ENCODE data around the gene ONECUT1. TPM values are rescaled to one million over a fixed set of nuclear protein-coding genes. Genes with fewer than 3 reads are reported as not detected.
A peak's percentile ranks its signal among the peaks of the same experiment; 100 is the strongest.

ONECUT1 gene
- polyA plus RNA-seq, 2 of the 4 experiments (the other 2 are of a cell fraction), result 0.05 to 0.36 TPM

DNA sequence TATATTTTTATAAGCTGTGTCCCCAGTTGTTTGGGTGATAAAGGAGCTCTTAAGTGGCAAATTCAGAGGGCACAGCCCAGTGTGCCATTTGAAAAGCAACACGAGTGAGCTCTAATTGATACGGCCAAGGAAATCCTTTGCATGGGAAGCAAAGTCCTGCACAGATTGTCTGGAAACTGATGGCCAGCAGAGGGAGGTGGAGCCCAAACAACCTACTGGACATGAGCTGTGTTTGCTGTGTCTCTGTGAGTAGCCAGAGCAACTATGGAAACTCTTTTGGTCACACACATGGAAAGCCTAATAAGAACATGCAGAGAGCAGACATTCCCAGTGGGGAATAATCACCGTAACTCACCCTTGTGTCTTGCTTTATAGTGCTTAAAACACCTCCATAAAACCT lies 24.4 kb downstream of the ONECUT1 start:
- ATAC-seq, result peak; percentile 68 to 88; a peak in 5 of 6 replicates
- no peak overlapping the region for H3K27ac ChIP-seq
- ChIA-PET POLR2A (no interaction called here), CTCF (interaction anchor here (0.7 to 3.5 kb wide), 10 partner anchors 9 to 619 kb away, joined by 3 to 15 read pairs (median 6); no protein-coding TSS in a partner anchor)
- H3K4me2 ChIP-seq, result no peak overlapping the region
- H3K9me3 ChIP-seq, result no peaks in the 10 kb centered on the region
- no peak overlapping the region for H3K4me3 ChIP-seq
- TF ChIP-seq FOXS1 (CRISPR knock-in tag; IDR thresholded peaks at IDR 0.05) (no peak), ATOH8 (CRISPR knock-in tag; IDR thresholded peaks at IDR 0.05; ENCODE audit: low read depth) (no peak), RNF2 (IDR thresholded peaks at IDR 0.05; ENCODE audit: borderline replicate concordance, low read depth) (no peak), POLR2A (IDR thresholded peaks at IDR 0.05; ENCODE audit: low read length) (no peak), RAD21 (conservative IDR thresholded peaks at IDR 0.05 in 1 of 2, IDR thresholded peaks at IDR 0.05 in 1 of 2) (peak in 1 of 2 experiments; percentile 59), MAFK (IDR thresholded peaks at IDR 0.05; ENCODE audit: partially characterized antibody) (no peak), JUNB (IDR thresholded peaks at IDR 0.05) (no peak), TFCP2L1 (CRISPR knock-in tag; IDR thresholded peaks at IDR 0.05) (no peak), SMC3 (IDR thresholded peaks at IDR 0.05) (0 out of 3 replicates have a peak, but pooled peaks have one; percentile 17), SREBF2 (IDR thresholded peaks at IDR 0.05) (no peak), GATA3 (IDR thresholded peaks at IDR 0.05; ENCODE audit: borderline replicate concordance) (no peak), HEYL (CRISPR knock-in tag; IDR thresholded peaks at IDR 0.05) (no peak), MAZ (IDR thresholded peaks at IDR 0.05; ENCODE audit: borderline replicate concordance, low read depth, low read length) (no peak), NFE2L2 (conservative IDR thresholded peaks at IDR 0.05; ENCODE audit: low read length) (no peak), CHD2 (IDR thresholded peaks at IDR 0.05; ENCODE audit: low read length, partially characterized antibody) (no peak), ZSCAN20 (CRISPR knock-in tag; IDR thresholded peaks at IDR 0.05) (no peak), BCL3 (IDR thresholded peaks at IDR 0.05) (no peak)
- TF ChIP-seq, protein P1, sequence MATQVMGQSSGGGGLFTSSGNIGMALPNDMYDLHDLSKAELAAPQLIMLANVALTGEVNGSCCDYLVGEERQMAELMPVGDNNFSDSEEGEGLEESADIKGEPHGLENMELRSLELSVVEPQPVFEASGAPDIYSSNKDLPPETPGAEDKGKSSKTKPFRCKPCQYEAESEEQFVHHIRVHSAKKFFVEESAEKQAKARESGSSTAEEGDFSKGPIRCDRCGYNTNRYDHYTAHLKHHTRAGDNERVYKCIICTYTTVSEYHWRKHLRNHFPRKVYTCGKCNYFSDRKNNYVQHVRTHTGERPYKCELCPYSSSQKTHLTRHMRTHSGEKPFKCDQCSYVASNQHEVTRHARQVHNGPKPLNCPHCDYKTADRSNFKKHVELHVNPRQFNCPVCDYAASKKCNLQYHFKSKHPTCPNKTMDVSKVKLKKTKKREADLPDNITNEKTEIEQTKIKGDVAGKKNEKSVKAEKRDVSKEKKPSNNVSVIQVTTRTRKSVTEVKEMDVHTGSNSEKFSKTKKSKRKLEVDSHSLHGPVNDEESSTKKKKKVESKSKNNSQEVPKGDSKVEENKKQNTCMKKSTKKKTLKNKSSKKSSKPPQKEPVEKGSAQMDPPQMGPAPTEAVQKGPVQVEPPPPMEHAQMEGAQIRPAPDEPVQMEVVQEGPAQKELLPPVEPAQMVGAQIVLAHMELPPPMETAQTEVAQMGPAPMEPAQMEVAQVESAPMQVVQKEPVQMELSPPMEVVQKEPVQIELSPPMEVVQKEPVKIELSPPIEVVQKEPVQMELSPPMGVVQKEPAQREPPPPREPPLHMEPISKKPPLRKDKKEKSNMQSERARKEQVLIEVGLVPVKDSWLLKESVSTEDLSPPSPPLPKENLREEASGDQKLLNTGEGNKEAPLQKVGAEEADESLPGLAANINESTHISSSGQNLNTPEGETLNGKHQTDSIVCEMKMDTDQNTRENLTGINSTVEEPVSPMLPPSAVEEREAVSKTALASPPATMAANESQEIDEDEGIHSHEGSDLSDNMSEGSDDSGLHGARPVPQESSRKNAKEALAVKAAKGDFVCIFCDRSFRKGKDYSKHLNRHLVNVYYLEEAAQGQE (IDR thresholded peaks at IDR 0.05), result no peak
- TF ChIP-seq, protein P2, sequence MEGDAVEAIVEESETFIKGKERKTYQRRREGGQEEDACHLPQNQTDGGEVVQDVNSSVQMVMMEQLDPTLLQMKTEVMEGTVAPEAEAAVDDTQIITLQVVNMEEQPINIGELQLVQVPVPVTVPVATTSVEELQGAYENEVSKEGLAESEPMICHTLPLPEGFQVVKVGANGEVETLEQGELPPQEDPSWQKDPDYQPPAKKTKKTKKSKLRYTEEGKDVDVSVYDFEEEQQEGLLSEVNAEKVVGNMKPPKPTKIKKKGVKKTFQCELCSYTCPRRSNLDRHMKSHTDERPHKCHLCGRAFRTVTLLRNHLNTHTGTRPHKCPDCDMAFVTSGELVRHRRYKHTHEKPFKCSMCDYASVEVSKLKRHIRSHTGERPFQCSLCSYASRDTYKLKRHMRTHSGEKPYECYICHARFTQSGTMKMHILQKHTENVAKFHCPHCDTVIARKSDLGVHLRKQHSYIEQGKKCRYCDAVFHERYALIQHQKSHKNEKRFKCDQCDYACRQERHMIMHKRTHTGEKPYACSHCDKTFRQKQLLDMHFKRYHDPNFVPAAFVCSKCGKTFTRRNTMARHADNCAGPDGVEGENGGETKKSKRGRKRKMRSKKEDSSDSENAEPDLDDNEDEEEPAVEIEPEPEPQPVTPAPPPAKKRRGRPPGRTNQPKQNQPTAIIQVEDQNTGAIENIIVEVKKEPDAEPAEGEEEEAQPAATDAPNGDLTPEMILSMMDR (IDR thresholded peaks at IDR 0.05), result peak; percentile 27; the same call in 1 of the 3 replicates
- DNase-seq (ENCODE audit: low read depth in 1 of 2, low spot score in 1 of 2), result peak in 1 of 2 experiments; percentile 44
- 55% methylated on average over 3 of the region's 3 CpGs for WGBS (ENCODE audit: missing lambda C conversion rate)
- FAIRE-seq, result no peak
- H3K4me1 ChIP-seq, result 0 out of 3 replicates have a peak, but pooled peaks cover 4% of the 10 kb centered on the region

- Histone ChIP-seq H3K4me1 (0 out of 3 replicates have a peak, but pooled peaks cover 4% of the 10 kb centered on the region), H3K4me2 (no peak overlapping the region), H3K4me3 (no peak overlapping the region), H3K9me3 (no peaks in the 10 kb centered on the region), H3K27ac (no peak overlapping the region)
- ChIA-PET CTCF (interaction anchor here (0.5 to 3.5 kb wide), 7 partner anchors 9 to 620 kb away, joined by 3 to 15 read pairs (median 7); no protein-coding TSS in a partner anchor), POLR2A (no interaction called here)
- ATAC-seq (no peak), FAIRE-seq (no peak), DNase-seq (ENCODE audit: low read depth in 1 of 2, low spot score in 1 of 2) (no peak)
- 61% methylated on average over 5 of the region's 5 CpGs for WGBS (ENCODE audit: missing lambda C conversion rate)
- TF ChIP-seq CHD4 (IDR thresholded peaks at IDR 0.05; ENCODE audit: borderline replicate concordance) (no peak), NPAS2 (CRISPR knock-in tag; IDR thresholded peaks at IDR 0.05; ENCODE audit: borderline replicate concordance) (no peak), CBX8 (IDR thresholded peaks at IDR 0.05) (no peak), ZSCAN20 (CRISPR knock-in tag; IDR thresholded peaks at IDR 0.05) (no peak), SMC3 (IDR thresholded peaks at IDR 0.05) (no peak), SREBF2 (IDR thresholded peaks at IDR 0.05) (no peak)
- TF ChIP-seq, protein P3, sequence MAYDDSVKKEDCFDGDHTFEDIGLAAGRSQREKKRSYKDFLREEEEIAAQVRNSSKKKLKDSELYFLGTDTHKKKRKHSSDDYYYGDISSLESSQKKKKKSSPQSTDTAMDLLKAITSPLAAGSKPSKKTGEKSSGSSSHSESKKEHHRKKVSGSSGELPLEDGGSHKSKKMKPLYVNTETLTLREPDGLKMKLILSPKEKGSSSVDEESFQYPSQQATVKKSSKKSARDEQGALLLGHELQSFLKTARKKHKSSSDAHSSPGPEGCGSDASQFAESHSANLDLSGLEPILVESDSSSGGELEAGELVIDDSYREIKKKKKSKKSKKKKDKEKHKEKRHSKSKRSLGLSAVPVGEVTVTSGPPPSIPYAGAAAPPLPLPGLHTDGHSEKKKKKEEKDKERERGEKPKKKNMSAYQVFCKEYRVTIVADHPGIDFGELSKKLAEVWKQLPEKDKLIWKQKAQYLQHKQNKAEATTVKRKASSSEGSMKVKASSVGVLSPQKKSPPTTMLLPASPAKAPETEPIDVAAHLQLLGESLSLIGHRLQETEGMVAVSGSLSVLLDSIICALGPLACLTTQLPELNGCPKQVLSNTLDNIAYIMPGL (CRISPR knock-in tag; IDR thresholded peaks at IDR 0.05; ENCODE audit: borderline replicate concordance), result no peak
Measured at GRCh38 chr15:52764731-52765130, 25.4 kb downstream of the ONECUT1 start.
